HG03432 (cell line): Measurements from ENCODE around the gene RTF2.
A peak's percentile ranks its signal among the peaks of the same experiment; 100 is the strongest.

Experiments
- ATAC-seq: cut with Tn5 transposase; IDR thresholded peaks from one replicate; pipeline ENCODE4 v1.9.1; 2021; ENCODE audit warnings: mild to moderate bottlenecking, moderate library complexity; ENCODE audit not compliant: unreplicated experiment

The RTF2 gene

DNA sequence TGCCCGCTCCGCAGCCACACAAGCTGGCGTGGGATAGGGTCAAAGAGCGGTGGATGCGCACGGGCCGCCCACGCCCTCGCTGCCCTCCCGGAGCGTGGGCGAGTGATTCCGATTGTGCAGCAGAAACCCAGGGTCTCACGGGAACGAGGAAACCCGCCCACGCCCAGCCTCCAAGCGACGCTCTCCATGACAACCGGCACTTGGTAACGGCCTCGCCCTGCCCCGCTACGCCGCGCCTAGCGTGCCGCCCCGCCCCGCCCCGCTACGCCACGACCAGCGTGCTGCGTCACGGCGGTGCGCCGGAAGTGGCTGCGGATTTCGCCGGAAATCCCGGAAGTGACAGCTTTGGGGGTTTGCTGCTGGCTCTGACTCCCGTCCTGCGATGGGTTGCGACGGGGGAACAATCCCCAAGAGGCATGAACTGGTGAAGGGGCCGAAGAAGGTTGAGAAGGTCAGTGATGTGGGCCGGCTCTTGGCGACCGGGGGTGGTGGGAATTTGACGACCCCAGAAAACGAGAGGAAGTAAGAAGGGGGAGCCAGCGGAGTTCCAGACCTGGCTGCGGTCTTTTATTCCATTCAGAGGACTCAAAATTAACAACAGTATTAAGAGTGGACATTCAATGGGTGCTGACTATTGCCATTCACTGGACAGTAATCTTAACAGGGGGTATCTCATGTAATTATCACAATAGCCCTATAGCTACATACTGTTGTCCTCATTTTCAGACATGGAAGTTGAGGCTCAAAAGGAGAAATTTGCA is at the start of gene RTF2:
Gene RTF2 (plus strand): TSS at position 312 of the 761 bp plus-strand sequence. CDS start 71 bp downstream, at position 383.
- ATAC-seq = peak; percentile 99

DNA sequence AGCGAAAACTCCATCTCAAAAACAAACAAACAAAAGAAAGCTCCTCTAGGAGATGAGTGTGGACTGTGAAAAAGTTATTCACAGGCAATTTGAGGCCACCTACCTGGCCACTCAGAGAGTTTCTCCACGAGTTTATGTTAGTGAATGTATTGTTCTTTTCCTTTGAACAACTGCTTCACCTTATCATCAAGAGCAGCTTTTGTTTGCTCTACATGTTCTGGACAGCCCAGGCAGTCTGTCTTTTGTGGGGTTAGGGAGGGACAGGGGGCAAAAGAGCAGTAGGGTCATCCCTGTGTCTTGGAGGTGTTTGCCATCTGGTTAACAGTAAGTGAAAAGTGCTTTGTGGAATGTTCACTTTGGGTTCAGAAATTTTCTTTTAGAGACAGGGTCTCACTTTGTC is 48.4 kb upstream of the RTF2 start:
- ATAC-seq = no peak

GRCh38 chr20:56420940-56421688 is 47.3 kb upstream of the RTF2 start:
- ATAC-seq = no peak

DNA sequence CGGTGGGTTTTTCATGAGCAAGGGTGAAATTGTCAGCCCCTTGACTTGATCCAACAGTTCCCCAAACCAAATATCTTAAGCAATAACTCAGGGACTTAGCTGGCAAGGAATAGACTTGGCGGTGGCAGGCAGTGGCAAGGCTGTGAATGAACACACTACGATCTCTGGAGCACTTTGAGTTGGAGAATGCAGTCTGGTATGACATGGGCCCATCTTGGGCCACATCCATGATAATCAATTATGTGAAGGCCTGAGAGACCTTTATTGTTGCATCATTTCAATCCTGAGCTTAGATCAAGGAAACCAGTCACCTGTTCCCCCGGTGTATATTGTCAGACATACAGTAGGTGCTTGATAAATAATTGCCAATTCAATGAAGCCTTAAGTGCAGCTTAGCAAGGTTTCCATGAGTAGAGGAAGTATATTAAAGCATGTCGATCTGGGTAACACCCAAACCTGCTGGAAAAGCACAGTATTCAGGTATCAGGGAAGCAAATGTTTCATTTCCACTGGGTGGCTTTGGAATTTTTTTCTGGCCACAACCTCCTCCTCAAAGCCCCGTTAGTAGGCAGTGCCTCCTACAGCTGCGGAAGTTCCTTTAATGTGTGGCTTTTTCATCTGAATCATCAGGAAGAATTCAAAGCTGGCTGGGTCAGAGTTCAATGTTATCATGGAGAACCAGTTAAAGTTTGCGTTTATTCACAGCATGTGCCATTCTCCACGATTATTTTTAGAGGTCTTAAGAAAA is 46.2 kb upstream of the RTF2 start:
- no peak for ATAC-seq

GRCh38 chr20:56422824-56423189 is 45.6 kb upstream of the RTF2 start:
- no peak for ATAC-seq

DNA sequence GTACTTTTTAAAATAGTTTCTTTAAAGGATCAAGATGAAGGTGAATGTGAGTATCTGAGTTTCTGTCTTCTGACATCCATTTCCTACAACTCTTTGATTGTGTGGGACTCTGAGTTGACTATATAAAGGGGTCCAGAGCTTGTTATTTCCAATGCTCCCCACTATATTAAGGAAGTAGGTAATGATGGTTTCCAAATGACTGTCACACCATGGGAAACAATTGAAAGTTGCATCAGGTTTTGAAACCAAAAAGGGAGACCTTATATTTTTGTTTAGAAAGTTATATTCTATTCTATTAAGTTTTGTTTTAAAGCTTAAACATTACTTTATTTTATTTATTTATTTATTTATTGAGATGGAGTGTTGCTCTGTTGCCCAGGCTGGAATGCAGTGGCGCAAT is 45.2 kb upstream of the RTF2 start:
- no peak for ATAC-seq

DNA sequence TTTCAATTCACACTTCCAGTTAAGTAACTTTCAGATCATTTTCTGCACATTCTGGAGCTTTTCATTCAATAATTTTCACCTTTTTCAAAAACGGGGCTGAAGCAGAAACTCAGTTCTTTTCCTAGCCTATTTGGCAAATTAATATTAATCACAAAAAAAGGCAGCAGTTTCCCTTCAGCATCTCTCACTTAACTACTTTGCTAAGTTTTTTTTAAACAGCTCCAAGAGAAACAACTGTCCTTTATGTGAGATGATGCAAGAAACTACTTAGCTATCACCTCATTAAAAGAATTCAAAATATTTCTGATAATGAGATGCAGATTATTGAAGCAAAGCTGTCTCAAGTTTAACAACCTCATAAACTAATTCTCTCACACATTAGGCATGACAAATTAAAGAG is 44.5 kb upstream of the RTF2 start:
- no peak for ATAC-seq

DNA sequence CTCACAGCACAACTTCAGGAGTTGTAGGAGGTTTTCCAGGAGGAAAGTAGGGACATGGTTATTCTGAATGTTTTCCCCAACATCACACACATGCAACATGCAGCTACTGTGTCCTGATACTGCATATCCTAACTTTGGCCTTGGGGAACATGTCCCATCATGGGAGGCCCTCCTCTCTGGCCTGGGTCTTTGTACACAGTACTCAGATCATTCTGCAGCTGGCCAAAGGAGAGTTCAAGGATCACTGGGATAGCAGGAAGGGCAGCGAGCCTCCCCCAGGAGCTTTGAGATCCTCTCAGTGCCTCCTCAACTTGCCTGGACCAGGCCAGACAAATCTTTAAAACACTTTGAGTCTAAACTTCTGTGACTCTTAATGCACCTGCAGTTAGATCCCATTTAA is 43.5 kb upstream of the RTF2 start:
- no peak for ATAC-seq

DNA sequence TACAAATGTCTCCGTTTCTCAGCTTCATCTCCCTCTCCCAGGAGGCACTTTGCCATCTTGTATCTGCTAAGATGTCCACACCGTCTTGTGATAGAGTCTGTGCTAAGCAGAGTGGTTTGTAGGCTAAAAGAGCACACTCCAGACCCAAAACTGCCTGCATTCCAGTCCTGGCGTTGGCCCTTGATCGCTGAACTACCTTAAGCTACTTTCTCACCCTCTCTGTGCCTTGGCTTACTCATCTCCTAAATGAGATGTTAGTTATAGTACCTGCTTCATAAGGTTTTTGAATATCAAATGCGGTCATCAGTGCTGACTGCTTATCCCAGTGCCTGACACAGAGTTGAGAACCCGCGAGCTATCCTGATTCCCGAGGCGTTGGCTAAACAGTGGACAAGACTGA is 42.4 kb upstream of the RTF2 start:
- no peak for ATAC-seq

DNA sequence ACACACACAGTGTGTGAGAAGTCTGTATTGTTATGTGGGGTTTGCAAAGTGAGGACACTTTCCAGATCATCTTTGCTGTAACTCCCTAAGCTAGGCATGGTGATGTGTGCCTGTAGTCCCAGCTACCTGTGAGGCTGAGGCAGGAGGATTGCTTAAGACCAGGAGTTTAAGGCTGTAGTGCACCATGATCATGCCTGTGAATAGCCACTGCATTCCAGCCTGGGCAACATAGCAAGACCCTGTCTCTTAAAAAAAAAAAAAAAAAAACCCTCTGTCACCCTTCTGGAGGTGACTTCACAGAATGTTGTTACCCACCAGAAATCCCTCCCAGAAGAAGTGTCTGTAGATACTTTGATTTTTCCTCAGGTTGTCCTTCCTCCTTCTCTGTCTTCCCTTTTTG is 41.5 kb upstream of the RTF2 start:
- ATAC-seq = no peak

DNA sequence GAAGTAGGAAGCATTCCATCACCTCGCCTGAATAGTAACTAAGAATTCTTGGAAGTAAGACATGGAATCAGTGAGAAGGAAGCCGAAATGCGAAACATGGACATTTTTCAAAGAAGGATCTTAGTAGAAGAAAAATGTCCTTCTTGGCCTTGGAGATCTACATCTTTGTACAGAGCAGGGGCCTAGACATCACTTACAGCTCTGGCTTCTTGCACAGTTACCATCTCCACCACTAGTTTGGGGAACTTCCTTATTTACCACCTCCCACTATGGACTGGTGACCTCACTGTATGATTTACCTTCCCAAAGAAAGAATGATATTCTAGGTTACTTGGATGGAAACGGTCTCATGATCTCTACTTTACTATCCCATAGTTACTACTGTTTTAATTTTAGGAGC is 40.6 kb upstream of the RTF2 start:
- ATAC-seq = no peak

- no peak for ATAC-seq
These were observed 40.0 kb upstream of the RTF2 start for GRCh38 chr20:56428410-56428809.

- ATAC-seq = no peak
These were observed 39.5 kb upstream of the RTF2 start for GRCh38 chr20:56428881-56429280.

- ATAC-seq = no peak
These were observed 38.9 kb upstream of the RTF2 start for GRCh38 chr20:56429502-56429901.

DNA sequence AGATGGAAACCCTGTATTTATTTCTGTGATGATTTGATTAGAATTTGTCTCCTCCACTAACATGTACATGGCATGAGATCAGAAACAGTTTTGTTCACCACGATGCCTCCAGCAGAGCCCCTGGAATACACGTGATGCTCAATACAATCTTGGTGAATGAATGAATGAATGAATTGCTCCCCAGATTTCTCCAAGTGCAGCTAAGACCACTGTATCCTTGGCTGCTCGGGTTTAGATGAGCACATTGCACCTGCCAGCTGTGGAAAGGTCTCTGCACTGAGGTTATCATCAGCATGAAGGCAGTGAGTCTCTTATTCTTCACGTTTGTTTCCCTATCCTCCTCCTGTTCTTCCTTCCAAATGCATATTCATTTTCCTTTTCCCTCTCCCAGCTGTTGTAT is 38.5 kb upstream of the RTF2 start:
- no peak for ATAC-seq

DNA sequence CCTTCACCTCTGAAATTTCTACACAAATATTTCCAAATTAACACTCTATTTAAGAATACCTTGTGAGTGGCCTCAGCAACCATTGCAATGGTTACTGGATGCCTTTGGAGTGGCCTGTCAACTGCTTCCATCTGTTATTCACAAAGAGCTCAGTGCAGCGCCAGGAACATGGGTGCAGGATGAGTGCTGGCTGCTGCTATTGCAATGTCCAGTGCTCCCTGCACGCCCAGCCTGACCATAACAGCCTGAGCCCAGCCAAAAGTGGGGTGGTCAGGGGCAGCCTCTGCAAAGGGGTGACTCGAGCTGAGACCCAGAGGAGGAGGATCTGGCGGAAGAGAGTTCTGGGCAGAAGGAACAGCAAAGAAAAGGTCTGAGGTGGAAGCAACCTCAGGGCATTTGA is 38.0 kb upstream of the RTF2 start:
- no peak for ATAC-seq

DNA sequence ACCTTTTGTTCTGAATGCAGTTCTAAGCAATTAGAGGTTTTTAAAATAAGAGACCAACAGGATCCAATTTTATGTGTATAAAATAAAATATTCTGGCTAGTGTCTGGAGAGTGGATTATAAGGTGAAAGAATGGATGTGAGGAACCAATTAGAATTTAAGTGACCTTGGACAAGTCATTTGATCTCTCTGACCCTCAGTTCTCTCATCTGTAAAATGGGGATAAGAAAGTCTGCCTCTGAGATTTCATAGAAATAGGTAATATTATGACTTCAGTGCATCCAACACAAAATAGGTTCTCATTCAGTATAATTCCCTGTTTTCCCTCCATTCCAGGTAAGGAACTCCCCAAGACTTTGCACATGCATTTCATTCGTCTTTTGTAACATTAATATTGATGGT is 37.5 kb upstream of the RTF2 start:
- no peak for ATAC-seq

DNA sequence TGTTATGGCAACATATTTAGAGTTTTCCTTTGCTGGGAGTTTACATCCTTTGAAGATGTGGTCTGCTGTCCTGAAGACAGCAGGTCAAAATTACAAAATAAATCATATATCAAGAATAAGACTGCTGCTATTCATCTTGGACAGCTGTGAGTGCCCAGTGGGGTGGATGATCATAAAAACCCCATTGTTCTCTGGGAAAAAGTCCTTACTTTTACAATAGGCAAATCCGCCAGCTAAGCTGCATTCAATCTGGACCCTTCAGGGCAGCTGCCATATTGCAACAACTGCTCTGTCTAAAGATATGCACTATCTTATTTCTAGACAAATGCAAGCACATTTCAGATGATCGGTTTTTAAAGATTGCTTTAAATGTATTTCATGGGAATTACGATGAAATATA is 37.0 kb upstream of the RTF2 start:
- no peak for ATAC-seq

- no peak for ATAC-seq
These were observed 35.1 kb upstream of the RTF2 start for GRCh38 chr20:56433221-56433879.

- no peak for ATAC-seq
These were observed 34.6 kb upstream of the RTF2 start for GRCh38 chr20:56433880-56434255.

GRCh38 chr20:56437196-56437960 is 31.0 kb upstream of the RTF2 start:
- ATAC-seq = no peak
